Dermis microvascular lymphatic vessel endothelial cell (primary cell): ENCODE measurements around the gene NAT14. TPM values are rescaled to one million over a fixed set of nuclear protein-coding genes. Genes with fewer than 3 reads are reported as not detected.
A peak's percentile ranks its signal among the peaks of the same experiment; 100 is the strongest.
"Not testable (repeated sequence)": the region's sequence is repeated elsewhere in the genome, so short reads cannot be mapped to it uniquely, and the experiment has no call there.

Experiments
- DNase-seq, 2 donors: peaks; one replicate each; pipeline versions ENCODE4 v3.0.0 to v3.0.0-alpha.2; 2010; ENCODE audit warnings: low read depth in 2 of 2
- total RNA-seq: library from RNA; depleted of rRNA; stranded (reverse); fragments of >200 nt; gene quantifications from 2 replicates; pipeline ENCODE4 v1.2.1, GENCODE V29; 2014

NAT14 gene
- total RNA-seq, 1 donor from 2014 or later = 8.9 TPM

DNA sequence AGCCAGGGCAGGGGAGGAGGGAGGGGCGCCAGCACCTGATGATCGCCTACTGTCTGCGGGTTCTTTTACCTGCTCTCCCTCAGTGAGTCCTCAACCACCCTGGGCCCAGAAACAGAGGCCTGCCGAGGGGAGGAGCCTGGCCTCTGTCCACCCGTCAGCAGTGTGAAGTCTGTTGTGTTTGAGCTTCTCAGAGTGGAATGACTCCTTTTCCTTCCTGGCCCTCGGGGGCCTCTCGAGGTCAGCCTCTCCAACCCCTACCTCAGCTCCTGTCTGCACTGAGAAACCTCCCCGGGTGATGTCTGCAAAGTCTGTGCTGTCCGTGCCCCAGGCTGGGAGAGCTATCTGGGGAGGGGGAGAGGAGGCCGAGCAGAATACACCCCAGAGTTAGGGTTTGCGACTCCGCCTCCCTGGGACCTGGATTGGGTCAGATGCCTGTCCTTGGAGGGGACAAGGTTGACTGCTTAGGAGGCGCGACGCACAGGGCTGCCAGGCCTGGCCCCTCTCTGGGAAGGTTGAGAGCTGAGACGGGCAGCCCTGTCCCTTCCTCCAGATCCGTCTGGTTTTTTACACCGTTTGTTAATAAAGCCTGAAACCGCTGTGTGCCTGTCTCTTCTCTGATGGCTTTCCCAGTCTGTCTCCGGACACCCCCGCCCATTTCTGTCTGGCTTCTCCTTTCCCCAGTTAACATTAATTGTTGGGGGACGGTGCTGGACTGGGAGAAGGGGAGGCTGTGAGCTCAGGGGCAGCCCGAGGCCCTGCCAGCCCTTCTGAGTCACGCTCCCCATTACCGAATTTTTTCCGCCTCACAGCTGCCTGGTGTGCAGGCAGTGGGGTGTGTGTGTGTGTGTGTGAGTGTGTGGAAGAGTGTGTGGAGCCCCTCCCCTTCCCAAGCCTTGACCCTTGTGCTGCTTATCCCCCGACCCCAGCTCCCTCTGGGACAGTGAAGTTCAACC is 2.3 kb downstream of the NAT14 start:
- peak; percentile 74 to 89 for DNase-seq

DNA sequence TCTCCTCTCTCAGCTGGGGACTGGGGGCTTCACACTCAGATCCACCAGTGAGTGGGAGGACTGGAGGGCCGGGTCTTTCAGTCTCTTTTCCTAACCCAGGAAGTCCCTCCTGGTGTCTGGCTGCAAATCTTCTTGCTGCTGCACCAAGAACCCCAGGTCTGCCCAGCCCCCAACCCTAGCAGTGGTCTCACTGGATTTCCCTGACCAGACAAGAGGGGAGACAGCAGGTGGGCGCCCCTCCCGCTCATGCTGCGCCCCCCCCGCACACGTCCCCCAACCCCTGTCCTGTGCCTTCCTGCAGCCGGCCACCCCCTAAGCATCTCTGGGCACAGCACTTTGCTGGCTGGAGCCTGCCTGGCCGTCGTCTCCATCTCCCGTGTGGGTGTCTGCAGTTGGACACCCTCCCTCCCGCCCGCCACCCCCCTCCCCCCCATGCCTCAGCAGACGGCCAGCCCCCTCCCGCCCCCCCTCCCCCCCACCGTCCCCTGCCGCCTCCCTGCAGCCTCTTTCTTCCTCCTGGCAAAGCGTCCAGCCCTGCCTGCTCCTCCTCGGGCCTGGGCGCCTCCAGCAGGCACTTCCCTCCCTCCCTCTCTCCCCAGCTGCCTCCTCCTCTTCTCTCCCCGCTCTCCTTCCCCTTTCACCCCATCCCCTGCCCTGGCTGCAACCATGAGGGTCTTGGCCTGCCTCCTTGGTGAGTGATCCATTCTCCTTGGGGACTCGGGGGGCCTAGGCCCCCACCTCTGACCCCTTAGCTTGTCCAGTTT is 3.1 kb downstream of the NAT14 start, which contains the start of gene SSC5D:
Gene SSC5D (plus strand): TSS at position 513 of the 764 bp plus-strand sequence. CDS start 154 bp downstream, at position 667.
- DNase-seq = no peak

DNA sequence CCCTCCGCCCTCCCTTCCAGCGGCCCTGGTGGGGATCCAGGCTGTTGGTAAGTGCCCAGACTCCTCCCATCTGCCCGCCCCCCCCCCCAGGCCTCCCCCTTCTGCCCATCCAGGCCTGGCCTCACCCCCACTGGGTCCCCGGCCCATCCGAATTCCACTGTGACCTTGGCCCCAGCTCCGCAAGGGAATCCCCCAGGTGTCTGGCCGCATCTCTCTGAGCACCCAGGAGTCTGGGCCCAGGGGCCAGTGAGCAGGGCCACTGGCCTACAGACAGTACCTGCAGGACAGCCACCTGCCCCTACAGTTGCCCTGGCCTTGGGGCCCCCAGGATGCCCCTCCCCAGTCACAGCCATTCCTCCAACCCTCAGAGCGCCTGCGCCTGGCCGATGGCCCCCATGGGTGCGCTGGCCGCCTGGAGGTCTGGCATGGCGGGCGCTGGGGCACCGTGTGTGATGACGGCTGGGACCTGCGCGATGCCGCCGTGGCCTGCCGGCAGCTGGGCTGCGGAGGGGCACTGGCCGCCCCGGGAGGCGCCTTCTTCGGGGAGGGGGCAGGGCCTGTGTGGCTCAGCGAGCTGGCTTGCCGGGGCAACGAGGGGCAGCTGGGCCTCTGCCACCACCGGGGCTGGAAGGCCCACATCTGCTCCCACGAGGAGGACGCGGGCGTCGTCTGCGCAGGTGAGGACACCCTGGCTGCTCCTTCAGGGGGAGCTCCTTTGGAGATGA is 4.2 kb downstream of the NAT14 start:
- DNase-seq = no peak

DNA sequence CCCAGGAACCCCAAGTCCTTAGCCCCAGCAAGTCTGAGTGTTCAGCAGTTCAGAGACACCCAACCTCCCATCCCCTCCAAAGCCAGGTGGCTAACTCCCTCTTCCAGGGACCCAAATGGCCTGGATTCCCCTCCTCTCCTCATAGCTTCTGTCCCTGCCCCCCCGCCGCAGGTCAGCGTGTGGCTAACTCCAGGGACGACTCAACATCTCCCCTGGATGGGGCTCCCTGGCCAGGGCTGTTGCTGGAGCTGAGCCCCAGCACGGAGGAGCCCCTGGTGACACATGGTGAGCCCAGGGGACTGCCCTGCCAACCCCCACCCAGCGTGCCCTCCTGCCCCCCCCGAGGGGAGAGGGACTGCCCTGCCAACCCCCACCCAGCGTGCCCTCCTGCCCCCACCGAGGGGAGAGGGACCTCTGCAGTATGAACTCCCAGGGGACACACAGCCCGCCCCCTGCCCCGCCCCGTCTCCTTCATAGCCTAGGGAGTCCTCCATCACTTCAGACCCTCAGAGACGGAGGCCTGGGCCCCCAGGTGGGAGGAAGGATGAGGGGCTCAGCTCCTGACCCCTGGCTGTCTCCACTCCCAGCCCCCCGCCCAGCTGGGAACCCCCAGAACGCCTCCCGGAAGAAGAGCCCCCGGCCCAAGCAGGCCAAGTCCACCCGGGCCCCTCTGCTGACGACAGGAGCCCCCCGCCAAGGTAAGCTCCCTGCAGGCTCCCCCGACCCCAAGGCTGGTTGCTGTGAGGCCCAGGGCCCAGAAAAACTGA is 4.9 kb downstream of the NAT14 start:
- no peak for DNase-seq

DNA sequence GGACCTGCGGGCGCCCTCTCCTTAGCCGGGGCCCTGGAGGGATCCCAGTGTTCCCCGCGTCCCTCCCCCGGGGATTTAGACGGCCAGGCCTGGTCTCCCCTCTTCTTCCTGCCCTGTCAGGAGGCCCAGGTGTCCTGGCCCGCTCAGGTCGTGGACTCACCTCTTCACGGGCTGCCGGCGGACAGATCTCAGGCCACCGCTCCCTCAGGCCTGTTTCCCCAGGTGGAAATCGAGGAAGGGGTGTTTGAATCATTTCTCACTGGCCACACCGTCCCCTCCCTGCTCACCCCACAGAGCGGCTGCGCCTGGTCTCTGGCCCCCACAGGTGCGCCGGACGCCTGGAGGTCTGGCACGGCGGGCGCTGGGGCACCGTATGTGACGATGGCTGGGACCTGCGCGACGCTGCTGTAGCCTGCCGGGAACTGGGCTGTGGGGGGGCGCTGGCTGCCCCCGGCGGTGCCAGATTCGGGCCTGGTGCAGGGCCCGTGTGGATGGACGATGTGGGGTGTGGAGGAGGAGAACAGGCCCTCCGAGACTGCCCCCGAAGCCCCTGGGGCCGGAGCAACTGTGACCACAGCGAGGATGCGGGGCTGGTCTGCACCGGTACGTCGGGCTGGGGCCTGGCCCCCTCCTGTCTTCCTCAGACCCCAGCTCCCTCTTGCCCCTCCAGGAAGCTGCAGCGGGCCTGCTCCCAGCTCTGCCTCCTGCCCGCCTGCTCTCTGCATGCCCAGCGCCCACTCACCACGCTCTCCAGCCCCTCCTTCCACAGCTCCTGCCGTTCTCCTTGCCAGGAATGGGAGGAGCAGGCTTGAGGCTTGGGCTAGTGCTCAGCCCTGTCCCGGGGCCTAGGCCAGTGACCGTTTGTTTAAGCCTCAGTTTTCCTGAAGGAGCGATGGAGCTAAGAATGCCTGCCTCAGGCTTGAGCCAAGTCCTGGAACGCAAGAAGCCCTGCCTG is 5.8 kb downstream of the NAT14 start:
- no peak for DNase-seq

DNA sequence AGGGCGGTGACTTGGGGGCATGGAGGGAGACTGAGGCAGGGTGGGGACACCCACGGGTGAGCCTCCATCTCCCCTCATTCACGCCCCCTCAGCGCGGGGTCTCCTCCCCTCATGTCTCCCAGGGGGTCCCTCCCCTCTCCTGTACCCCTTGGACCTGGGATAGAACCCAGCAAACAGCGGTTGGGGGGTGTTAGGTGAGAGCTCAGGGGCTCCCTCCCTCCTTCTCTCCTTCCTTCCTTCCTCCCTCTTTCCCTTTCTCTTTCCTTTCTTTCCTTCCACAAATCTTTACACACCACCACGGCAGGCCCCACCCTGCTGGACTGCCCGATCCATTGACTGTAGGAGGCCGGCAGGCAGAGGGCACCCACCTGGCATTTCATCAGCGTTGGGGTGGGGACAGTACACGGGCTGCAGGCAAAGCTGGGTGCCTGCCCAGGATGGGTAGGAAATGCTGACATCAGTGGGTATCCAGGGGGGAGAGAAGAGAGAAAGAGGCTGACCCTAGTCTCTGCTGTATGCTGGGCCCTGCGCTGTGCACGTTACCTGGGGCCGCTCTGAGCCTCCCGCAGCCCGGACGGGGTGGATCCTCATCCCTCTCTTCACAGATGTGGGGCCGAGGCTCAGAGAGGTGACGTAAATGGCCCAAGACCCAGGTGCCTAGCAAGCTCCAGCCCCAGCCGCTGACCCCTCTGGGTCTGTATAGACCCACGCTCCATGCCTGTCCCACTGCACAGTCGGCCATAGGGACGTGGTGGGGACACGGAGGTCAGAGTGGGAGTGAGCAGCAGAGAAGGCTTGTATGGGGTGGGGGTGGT is 6.8 kb downstream of the NAT14 start:
- DNase-seq = no peak

DNA sequence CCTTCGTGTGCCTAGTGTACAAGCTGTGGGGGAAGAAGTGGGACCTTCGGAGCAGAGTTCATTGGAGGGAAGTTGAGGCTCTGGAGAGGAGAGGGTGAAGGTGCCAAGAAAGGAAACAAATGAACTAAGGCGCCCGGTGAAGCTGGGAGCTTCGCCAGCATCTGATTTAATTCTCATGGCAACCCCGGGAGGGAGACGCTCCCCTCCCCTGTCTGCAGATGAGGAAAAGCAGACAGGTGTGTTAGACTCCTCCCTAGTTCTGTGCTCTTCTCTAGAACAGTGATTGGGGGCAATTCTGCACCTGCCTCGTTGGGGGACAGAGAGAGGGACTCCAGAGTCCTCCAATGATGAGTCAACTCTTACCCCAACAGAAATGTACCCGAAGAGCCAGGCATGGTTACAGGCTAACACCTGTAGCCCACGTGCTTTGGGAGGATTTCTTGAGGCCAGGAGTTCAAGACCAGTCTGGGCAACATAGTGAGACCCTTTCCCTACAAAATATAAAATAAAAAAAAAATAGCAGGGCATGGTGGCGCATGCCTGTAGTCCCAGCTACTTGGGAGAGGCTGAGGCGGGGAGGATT is 7.5 kb downstream of the NAT14 start:
- no peak for DNase-seq

DNA sequence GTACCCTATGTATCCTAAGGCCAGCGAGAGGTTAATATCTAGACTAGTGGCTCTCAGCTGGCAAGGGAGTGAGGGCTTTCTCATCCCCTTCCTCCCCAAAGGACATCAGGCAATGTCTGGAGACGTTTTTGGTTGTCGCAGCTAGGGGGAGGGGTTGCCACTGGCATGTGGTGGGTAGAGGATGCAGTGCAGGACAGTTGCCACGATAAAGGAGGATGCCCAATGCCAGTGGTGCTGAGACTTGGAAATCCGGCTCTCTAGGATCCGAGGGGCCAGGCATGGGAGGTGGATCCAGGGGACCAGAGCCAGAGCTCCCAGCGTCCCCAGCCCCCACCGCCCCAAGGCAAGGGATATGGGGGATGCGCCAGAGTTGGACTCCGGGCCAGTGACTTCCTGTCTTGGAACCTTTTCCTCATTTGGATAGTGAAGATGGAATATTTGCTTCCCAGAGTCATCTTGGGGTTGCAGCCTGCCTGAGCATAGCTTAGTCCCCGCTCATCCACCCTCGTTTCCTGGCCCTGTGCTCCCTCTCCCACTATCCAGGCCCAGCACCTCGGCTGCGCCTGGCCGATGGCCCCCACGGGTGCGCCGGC is 8.2 kb downstream of the NAT14 start:
- no peak for DNase-seq

DNA sequence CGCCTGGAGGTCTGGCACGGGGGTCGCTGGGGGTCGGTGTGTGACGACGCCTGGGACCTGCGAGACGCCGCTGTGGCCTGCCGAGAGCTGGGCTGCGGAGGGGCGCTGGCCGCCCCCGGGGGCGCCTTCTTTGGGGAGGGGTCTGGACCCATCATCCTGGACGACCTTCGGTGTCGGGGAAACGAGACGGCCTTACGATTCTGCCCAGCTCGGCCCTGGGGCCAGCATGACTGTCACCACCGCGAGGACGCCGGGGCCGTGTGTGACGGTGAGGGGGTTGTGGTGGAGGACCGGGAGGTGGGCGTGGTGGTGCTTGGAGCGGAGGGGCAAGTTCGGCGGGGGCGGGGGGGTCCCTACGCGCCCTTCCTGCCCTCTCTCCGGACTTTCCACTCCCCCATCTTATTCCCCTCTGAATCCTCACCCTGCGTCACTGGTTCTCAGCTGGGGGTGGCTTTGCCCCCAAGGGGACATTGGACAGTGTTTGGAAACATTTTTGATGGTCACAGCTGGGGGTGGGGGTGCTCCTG is 8.7 kb downstream of the NAT14 start:
- DNase-seq = no peak

DNA sequence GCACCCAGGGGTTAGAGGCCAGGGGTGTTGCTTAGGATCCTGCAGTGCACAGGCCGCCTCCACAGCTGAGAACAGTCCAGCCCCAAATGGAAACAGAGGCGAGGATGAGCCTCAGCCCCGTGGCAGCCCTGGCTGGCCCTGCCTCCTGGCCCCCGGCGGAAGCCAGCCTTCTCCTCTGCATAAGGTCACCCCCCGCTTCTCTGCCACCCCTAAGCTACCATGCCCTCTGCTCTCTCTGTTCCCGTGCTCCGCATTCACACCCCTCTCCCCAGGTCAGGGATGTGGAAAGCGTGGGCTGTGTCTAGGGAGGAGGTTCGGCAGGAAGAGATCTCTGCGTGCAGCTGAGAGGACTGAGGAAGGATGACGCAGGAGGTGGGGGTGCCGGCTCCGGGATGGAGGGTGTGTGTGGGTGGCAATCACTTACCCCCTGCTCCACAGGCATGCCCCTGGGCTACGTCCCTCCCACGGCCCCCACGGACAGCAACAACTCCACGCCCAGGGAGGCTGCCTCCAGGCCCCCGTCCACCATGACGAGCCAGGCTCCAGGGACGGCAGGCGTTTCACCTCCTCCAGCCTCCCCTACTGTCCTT is 9.3 kb downstream of the NAT14 start:
- peak in 1 of 2 donors; percentile 23 for DNase-seq

DNA sequence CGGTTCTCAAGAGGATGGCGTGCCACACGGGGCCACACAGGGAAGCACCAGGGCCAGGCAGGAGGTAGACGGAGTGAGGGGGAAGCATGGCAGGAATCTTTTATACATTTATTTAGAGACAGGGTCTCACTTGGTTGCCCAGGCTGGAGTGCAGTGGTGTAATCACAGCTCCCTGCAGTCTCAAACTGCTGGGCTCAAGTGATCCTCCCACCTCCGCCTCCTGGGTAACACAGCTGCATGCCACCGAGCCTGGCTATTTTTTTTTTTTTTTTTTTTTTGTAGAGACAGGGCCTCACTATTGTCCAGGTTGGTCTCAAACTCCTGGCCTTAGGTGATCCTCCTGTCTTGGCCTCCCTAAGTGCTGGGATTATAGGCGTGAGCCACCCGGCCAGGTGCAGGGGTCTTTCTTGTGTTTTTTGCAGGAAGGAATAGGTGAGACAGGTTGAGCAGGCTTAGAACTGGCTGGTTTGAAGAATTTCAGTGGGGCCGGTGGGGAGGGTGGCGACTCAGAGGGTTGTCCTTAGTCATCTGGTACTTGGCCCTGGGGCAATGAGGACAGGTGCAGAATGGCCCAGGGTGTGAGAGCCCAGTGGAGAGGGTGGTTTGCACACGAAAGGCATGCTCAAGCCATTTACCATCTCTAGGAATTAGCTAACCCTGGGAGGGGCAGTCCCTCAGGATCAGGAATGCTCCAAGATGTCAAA is 10.8 kb downstream of the NAT14 start:
- no peak for DNase-seq

DNA sequence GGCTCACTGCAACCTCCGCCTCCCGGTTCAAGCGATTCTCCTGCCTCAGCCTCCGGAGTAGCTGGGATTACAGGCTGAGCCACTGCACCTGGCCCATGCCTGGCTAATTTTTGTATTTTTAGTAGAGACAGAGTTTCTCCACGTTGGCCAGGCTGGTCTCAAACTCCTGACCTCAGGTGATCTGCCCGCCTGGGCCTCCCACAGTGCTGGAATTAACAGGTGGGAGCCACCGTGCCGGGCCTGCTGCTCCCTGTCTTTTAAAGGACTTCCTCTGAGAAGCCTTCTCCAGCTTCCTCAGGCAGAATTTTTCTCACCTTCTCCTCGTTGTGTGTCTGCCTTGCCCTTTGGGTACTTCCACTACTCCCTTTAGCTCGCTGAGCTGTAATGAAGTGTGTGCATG is 11.8 kb downstream of the NAT14 start:
- DNase-seq = not testable (repeated sequence)

DNA sequence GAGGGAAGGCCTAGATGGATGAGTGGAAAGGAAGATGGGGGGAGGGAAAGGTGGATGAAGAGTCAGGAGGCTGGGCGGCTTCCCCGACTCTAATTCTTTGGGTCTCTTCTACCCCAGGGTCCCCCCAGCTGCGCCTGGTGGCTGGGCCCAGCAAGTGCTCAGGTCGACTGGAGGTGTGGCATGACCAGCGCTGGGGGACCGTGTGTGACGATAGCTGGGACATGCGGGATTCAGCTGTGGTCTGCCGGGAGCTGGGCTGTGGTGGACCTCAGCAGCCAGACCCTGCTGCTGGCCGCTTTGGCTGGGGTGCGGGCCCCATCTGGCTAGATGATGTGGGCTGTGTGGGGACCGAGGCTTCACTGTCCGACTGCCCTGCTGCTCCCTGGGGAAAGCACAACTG is 12.8 kb downstream of the NAT14 start:
- DNase-seq = no peak

DNA sequence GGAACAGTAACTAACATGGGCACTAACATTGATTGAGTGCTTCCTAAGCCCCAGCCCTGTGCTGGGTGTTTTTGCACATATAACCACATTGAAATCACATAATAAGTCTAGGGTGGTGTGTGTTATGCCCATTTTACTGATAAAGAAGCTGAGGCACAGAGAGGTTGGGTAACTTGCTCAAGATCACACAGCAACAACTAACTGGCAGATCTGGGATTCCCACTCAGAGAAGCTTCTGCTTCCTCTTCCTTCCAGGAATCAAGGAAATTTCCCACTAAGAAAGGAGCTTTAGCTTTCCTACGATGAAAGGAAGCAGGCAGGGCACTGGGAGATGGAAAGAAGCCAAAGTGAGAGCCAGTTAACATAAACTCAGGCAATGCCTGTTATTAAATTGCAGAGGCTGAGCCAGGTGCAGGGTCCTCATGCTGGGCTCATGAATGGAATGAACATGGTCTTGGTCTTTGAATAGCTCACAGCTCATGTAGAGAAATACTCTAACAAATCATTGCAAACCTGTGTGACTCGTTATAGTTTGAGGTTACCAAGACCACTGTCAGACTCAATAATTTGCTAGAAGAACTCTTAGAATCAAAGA is 13.4 kb downstream of the NAT14 start:
- DNase-seq = no peak

DNA sequence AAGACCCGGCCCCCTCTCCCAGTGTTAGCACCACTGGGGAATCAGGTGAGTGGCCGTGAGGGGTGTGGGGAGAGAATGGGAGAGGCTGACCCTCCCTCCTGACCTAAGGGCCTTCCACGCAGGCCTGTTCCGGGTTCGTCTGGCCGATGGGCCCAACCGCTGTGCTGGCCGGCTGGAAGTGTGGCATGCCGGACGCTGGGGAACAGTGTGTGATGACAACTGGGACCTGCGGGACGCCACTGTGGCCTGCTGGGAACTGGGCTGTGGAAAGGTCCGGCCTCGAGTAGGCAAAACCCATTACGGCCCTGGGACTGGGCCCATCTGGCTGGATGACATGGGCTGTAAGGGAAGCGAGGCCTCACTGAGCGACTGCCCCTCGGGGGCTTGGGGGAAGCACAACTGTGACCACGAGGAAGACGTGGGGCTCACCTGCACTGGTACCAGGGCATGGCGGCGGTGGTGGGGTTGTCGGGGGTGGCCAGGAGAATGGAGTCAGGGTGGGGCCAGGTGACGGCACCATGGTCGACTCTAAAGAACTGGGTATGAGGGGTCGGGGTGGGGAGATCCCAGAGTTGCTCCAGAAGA is 15.5 kb downstream of the NAT14 start:
- DNase-seq = no peak
